Tongue (tissue), 2 donors: ENCODE data around the gene ADAM23. TPM values are rescaled to one million over a fixed set of nuclear protein-coding genes. Genes with fewer than 3 reads are reported as not detected.

Experiments
- DNase-seq: peaks from one replicate; pipeline ENCODE4 v3.0.0-alpha.2; 2015
- total RNA-seq: library from RNA; depleted of rRNA; stranded (reverse); fragments of >200 nt; gene quantifications from one replicate; pipeline ENCODE4 v1.2.3, GENCODE V29; 2014

Gene ADAM23
- total RNA-seq, 1 donor from 2014 or later = 21.3 TPM

DNA sequence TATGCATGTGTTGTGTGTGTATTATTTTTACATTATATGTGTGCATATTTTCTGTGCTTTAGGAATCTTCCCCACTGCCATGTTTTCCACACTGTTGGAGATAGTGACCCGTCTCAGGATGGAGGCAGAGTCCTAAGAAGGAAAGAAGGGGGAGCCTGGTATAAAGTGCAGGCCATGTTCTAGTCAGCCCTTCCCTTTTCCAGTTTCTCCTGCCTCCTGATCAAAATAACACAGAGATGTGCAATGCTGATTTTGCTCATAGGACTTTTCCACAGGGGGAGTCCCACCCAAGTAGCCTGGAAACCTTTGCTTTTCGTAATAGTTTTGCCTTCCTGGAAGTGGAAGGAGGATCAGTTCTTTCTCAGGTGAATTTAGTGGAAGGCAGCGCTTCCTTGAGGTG lies 126.1 kb downstream of the ADAM23 start:
- no peak for DNase-seq

DNA sequence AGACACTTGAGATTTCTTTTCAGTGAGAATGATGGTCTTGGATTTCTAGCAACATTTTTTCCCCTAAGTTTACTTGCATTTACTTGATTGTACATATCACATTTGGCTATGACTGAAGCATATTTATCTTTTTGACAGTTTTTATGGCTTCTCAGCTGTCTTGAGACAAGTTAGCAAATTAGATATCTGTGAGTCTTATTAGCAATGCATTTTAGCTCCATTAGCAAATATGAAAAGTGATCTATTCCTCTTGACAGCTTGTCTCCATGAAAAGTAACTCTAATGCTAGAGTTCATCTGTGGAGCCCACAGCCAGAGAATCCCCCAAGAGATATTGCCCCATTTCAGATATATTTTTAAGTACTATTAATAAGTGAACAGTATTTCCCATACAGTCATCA lies 126.9 kb downstream of the ADAM23 start:
- DNase-seq = no peak

DNA sequence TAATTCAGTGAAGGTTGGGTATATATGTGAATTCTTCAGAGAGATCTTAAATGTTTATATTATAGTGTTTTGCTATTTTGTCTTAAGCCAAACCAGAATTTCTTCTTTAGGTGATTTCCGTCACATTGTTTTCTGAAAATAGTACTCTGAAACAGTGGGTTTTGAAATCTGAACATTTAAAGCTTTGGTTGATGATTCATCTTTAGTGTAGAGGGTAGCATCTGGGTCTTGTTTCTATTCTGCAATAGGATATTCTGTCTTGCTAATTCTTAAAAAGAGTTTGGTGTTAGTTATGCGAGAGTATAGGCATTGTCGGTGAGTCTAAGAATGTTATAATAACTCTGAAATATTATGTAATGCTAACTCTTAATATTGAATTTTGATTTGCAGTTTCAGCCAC lies 129.4 kb downstream of the ADAM23 start:
- DNase-seq = no peak

DNA sequence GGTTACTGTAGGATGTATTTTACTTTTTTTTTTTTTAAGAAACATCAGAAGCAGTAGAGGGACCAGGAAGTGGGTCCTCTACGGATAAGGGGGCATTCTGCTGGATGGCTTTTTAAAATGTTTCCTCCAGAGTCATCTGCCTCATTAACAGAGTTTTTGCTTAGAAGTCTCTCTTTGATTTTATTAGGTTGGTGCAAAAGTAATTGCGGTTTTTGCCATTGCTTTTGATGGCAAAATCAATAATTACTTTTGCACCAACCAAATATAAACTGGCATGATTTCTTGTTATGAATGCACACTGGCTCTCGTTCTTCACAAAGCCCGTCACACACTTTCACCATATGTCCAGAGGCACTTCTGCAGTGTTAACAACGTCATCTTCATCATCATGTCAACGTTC lies 130.5 kb downstream of the ADAM23 start:
- DNase-seq = no peak

DNA sequence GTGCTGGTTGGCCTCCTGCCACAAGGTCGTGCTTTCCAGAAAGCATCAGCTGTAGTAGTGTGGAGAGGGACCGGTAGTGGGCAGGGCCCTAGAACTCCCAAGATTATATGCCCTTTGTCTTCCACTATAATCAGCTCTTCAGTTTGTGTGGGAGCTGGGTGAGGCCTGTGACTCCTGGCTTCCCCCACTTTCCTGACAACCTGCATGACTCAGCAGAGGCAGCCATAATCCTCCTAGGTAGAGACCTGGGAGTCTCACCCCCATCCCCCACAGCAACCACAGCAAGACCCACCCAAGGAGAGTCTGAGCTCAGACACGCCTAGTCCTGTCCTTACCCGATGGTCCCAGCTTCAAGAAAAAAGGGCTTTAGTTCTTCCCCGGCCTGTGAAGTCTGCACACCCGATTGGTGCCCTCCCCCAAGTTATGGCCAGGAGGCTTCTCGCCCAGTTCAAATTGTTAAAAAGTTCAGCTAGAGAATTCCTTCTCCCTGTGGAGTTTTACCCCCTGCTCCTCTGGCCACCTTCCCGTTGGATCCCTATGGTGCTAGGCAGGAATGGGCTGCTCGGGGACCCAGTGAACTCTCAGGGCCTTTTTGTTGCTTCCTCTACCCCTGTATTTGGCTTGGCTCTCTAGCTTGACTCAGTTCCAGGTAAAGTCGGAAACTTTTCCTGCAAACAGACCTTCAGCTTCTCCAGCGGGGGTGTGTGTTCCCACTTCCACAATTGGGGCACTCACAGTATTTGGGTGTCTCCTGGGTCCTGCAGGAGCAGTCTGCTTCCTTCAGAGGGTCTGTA lies 141.2 kb downstream of the ADAM23 start:
- peak; percentile 7 for DNase-seq

DNA sequence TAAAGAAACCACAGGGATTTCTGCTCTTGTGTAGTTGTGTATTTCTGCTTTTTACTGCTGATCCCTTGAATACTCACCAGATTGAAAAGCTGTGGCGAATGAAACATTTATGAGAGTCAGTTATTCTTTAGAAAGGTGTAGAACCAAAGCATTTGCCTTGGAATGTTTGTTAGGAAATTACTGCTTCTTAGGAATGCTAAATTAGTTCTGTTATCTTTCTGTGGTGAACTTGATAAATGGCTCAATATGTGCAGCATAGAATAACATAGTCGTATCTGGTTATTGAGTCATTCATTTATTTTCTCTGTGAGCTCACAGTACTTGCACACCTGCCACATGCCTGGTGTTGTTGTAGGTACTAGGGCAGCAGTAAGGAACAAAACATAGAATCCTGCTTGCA lies 142.0 kb downstream of the ADAM23 start:
- DNase-seq = no peak

DNA sequence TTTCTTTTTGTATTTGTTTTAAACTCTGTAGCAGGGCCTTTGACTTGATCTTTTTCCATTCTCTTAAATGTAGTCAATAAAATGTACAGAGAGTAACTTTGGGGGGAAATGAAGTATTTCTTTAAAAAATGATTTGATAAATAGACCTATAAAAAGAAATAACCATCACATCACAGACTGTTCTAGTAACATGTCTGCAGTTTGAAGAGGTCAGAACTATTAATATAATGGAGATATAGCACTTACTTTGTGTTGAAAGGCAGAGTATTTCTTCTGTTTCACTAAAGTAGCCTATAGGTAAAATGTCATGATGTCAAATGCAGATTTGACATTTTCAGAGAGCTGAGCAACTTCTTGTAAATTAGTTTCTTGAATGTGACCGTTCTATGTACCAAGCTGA lies 143.3 kb downstream of the ADAM23 start:
- no peak for DNase-seq

DNA sequence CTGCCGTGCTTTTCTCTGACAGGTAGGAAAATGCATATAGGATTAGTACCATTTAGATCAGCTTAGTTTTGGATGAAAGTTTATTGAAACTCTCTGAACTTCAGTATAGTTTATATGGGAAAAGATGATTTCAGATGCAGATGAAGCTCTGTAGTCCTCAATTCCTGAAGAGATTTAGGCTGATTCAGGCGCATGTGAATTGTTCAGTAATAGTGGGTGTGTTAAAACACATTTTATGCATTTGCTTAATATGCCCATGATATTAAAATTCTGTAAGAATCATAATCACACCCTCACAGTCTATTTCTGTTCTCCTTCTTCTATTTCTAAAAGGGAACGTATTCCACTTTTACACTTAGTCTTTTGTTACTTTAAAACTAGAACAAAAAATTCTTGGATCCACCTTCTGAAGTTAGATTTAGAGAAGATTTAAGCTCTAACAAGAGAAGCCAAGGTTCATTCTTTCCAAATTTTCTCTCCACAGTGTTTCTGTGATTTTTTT lies 154.4 kb downstream of the ADAM23 start:
- DNase-seq = no peak

DNA sequence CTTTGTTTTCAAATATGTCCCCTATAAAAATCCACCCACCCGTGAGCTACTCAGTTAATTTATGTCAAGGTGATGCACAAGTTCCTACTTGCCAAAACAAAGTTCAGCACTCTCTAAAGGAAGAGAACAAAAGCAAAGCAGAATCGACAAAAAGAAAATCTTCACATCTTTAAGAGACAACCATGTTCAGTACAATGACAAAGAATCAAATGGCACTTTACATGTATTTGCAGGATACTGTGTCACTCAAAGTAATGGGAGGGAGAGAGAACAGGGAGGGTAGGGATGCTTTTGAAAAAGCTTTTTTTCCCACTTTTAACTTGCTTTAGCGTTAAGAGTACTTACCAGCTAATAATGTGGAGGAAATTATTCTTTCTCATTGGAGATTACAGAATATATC lies 159.9 kb downstream of the ADAM23 start:
- no peak for DNase-seq

DNA sequence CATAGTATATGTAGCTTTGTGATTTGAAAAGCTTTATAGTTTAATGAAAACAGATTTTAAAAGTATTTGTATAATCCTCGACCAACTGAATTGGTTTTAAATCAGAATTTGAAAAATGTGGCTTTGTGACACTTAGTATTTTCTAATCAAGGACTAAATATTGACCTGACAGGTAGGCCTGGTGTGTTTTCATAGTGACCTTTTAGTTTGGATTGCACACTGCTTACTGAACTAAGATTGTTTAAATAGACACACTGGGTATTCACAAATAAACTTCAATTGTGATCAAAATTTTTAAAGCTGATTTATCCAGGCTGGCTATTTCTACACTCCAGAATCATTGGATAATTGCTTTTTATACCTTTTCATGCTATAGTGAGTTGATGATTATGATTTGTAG lies 167.1 kb downstream of the ADAM23 start:
- no peak for DNase-seq

DNA sequence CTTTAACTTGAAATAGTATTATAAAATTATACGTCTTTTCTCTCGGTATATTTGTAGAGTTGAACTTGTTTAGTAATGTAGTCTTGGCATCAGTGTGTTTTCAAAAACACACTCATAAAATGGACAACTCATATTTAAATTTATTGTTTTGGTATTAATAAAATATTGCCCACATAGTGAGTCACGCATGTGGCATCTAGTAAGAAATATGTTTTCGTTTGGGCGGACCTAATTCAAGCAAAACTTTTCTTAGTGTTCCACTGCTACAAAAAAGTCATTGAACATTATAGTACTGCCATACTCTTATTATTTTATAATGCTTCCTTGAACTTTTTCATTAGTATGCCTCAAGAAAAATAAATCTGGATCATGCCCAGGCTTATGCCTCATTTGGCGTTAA lies 167.9 kb downstream of the ADAM23 start:
- no peak for DNase-seq

DNA sequence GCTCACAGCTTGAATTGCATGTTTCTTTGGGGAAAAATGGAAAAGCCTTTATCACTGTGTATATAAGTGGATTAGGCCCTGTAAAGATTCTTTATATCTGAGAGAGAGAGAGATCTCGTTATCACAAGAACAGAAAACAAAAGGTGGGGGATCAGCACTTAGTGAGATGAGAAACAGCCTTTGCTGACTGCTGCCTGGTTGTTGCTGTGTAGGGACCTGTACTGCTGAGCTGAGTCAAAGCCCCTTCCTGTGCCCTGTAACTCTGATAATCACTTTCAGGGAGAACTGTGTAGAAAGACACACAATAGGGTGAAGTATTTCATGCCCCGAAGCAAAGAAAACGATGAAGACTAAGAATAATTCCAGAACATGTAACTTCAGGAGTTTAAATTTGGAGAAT lies 168.4 kb downstream of the ADAM23 start:
- no peak for DNase-seq

DNA sequence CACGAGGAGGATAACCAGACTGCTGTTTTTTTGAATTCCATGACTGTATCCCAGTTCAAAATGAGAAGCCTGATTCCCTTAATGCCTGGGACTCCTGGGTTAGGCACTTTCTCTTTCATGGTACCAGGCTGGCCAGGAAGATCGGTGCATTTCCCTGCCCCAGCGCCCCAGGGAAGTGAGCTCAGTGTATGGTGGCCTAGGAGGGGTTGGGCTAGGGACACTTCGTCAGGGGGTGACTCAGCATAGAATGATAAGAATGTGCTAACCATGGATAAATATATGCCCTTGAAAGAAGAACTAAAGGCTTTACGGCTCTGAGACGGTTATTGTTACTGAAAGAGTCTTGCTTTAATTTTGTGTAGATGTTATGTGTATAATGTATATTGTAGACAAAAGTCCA lies 171.5 kb downstream of the ADAM23 start:
- DNase-seq = no peak

DNA sequence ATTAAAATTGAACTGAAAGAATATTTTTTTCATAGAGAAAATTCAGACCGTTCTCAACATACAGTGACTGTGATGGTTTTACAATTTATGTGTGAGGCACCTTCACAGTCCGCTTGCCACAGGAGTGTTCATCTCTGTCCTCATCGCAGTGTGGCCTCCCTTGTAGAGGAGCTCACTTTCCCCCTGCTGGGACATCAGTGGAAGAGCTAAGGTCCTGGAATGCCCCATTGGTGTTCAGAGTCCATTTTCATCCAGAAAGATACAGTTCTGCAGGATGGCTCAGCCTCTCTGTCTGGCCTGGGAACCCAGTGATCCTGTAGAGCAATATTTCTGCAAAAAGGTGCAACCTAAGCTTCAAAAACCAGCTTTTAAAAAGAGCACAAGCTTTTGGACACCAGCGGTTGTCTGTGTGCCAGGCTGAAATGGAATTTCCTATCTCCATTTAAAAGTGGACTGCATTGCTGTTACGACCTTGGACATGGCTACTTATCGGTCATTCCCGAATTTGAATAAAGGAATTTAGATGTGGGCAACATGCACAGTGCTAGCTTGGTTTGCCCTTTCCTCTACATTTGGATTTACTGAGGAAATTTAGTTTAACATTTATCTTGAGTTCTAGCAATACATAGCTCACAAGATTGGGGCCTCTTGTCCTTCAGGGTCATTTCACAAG lies 172.2 kb downstream of the ADAM23 start:
- no peak for DNase-seq

DNA sequence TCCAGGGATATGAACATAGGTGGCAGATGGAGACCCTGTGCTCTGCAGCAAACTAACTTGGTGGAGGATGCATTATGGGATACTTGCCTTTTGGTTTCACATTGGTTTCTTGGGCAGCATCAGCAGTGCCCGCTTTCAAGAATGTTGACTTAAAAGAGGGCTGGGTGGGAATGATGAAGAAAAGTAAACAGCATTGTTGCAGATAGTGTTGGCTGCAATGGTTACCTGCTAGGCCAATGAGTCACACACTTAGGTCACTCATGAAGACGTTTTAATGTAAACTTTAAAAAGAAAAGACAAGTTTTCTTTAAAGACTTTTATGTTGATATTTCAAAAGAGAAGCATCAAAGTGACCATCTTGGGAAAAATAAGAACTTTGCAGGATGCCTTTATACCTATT lies 172.8 kb downstream of the ADAM23 start:
- DNase-seq = no peak

DNA sequence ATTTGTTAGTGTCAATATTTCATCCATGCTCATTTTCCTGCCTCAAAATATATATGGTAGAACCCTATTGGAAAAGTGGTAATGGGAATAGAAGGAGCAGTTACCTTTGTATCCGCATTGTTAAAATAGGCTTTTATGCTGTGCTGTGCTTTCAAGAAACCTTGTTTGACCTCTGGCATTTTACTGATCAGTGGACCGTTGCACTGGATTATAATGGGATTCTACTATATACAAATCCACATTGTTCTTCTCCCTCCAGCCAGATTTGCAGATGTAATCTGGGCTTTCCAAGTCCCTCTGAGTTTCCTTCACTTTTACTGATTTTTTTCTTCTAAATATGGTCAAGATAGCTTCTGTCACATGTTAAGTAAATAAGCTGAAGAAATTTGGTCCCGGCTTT lies 175.7 kb downstream of the ADAM23 start:
- DNase-seq = no peak

DNA sequence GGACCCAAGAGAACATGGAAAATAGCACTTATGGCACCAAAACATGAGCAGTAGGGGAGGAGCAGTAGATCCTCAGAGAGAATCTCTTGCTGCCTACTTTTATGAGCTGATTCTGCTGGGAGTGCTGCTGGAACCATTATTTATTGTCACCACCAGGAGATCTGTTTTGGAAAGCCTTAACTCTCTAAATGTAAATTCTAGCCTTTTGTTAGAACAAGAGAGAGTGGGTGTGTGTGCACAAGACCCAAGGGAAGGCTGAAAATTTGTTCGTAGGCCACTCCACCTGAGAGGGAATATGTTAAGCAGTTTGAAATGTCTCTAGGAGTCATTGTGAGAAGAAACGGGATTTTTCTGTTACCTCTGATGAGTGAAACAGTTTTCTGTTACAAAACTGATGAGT lies 182.8 kb downstream of the ADAM23 start:
- no peak for DNase-seq

DNA sequence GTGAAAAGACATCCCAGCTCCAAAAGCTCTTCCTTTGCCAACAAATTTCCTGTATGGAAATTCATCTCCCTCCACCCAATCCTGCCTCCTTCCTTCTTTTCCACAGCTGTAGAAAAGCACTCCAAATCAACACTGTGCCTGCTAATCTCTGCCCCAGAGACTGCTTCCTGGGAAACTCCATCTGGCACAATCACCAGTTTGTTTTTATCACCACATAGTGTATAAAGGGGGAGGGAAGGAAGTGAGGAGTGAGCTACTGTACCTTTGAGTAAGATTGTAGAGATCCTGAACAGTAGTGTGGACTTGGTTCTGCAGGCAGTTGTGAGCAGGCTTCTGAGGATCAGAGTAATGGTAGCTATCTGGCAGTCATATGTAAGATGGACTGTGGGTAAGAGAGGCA lies 184.3 kb downstream of the ADAM23 start:
- no peak for DNase-seq

DNA sequence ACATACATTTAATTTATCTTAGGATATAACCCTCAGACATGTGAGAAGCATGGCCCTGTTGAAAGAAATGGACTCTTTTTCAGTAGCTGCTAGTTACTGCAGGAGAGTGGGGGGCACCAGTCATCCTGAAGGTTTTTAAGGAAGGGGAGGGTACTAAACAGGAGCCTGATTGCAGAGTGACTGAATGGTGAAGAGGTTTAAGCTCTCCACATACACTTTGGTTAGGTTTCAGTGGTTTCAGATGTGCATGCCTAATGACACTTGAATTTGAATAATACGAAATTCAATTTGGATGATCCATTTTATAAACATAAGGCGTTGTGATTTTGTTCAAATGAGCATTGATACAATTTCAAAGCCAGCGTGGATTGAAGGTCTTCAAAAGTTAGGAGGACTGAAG lies 188.0 kb downstream of the ADAM23 start:
- DNase-seq = no peak

DNA sequence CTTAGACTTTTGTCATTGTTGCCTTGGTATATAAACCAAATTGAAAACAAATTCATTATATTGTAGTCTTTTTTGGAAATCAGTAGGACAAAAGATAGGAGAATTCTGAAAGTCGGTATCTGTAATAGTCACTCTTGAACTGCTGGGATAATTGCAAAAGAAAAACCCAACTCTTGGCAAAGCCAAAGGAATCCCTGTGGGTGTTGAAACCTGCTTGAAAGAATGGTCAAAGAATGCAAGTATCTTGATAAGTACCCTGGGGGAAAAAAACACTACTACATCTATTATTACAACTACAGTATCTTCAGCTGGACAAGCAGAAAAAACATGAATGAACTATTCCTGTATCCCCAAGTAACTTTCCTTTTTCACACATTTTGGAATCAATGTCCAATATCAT lies 191.7 kb downstream of the ADAM23 start:
- DNase-seq = no peak

DNA sequence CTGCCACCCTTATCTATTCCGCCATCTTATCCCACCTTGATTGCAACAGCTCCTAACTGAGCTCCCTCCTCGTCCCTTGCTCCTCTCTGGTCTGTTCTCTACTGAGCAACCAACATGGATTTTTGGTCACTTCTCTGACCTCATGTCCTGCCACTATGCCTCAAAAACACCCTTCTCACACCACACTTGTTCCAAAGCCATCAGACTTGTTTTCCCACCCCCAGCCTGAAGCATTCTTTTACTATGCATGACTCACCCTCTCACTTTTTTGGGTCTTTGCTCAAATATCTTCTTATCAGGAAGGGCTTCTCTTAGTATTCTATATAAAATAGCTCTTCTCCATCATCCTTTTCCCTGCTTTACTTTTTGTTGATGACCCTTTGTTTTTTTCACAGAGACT lies 196.3 kb downstream of the ADAM23 start:
- no peak for DNase-seq

DNA sequence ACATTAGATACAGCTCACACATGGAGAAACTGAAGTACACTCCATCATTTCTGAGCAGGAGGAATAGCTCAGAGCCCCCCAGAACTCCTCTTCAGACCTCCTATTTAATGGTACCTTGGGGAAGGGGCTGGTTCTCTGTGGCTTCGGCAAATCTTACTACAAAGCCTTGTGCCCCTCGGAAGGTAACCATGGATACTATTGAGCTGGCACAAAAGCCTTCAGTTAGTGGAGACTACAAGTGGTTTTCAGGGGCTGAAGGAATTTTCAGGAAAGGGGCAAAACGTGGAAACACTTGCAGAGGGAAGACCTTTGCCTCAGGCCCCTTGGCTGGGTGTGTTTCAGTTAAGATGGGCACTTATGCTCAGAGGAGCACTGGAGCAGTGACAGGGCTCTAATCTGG lies 197.9 kb downstream of the ADAM23 start:
- no peak for DNase-seq

DNA sequence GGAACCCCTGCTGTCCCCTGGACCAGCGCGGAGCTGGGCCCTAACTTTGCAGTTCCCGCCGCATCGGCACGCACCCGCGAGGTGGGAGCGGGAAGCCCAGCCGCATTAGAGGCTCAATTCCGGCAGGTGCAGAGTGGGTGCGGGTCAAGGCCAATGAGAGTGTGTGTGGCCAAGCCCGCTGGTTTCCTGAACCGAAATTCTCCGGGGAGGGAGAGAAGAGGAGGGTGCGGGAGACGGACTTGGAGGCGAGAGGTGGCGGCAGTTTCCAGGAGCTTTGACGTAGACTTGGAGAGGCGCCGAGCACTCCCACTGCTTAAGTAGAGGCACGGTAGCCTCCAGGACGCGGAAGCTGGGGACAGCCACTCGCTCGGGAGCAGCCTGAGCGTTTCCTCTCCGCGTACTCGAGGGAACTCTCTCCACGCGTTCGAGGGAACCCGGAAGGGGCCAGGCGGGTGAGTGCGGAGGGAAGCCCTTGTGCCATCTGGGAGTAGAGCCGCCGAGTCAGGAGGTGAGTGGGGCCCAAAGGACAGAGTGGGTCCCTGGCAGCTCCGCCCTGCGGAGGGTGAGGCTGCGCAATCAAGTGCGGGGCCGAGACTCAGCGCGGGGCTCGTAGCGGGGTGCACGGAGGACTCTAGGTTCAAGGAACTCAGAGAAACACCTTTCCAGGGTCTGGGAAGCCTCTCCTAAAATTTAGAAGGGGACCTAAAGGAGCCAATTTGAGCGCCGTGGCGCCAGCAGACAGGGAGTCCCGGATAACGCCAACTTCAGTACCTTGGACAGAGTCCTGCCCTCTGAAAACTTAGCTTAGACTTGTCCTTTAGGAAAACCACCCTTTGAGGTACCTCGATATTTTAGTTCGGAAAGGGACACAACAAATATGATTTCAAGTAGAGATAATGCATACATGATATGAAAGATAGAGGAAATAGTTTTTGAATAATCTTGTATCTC lies 199.0 kb downstream of the ADAM23 start, which contains the start of gene FAM237A:
Gene FAM237A, plus strand, starts transcription at position 413 of the 951 bp plus-strand sequence. CDS start 1,750 bp downstream, outside the sequence.
- DNase-seq = peak; percentile 87
